ENCODE data around the gene CHCHD6. TPM values are rescaled to one million over a fixed set of nuclear protein-coding genes. Genes with fewer than 3 reads are reported as not detected.

Gene CHCHD6
- total RNA-seq, 1 donor: 10.9 TPM

- Histone ChIP-seq H2AFZ (ENCODE audit: low read length) (no peak overlapping the region), H3K27me3 (ENCODE audit: insufficient read depth, low read length) (no peaks in the 10 kb centered on the region), H3K27ac (ENCODE audit: low read depth, low read length) (no peak overlapping the region), H3K79me2 (ENCODE audit: insufficient read depth, low read length) (no peaks in the 10 kb centered on the region), H3K4me3 (ENCODE audit: insufficient read depth, low read length) (no peak overlapping the region), H3K36me3 (ENCODE audit: insufficient read depth, low read length) (no peaks in the 10 kb centered on the region), H4K20me1 (ENCODE audit: insufficient read depth, low read length) (no peaks in the 10 kb centered on the region), H3K4me1 (ENCODE audit: insufficient read depth, low read length) (peaks cover 10% of the 10 kb centered on the region), H3K4me2 (ENCODE audit: insufficient read depth, low read length) (no peak overlapping the region), H3K9me3 (ENCODE audit: low read depth, low read length) (no peaks in the 10 kb centered on the region)
- no peak for DNase-seq (ENCODE audit: insufficient read length, low spot score, missing footprints)
- no peak for TF ChIP-seq CTCF (IDR thresholded peaks at IDR 0.05; ENCODE audit: extremely low read depth, low read depth, low read length)
Observed at GRCh38 chr3:126939733-126940132, 235.7 kb downstream of the CHCHD6 start.

- Histone ChIP-seq H3K4me2 (ENCODE audit: insufficient read depth, low read length) (no peak overlapping the region), H4K20me1 (ENCODE audit: insufficient read depth, low read length) (no peaks in the 10 kb centered on the region), H3K4me3 (ENCODE audit: insufficient read depth, low read length) (no peak overlapping the region), H3K9me3 (ENCODE audit: low read depth, low read length) (no peaks in the 10 kb centered on the region), H3K79me2 (ENCODE audit: insufficient read depth, low read length) (no peaks in the 10 kb centered on the region), H3K36me3 (ENCODE audit: insufficient read depth, low read length) (no peaks in the 10 kb centered on the region), H3K27me3 (ENCODE audit: insufficient read depth, low read length) (no peaks in the 10 kb centered on the region), H2AFZ (ENCODE audit: low read length) (no peak overlapping the region), H3K27ac (ENCODE audit: low read depth, low read length) (no peak overlapping the region), H3K4me1 (ENCODE audit: insufficient read depth, low read length) (peaks cover 10% of the 10 kb centered on the region)
- no peak for TF ChIP-seq CTCF (IDR thresholded peaks at IDR 0.05; ENCODE audit: extremely low read depth, low read depth, low read length)
- no peak for DNase-seq (ENCODE audit: insufficient read length, low spot score, missing footprints)
Observed at GRCh38 chr3:126941721-126942270, 237.8 kb downstream of the CHCHD6 start.

- no peak for TF ChIP-seq CTCF (IDR thresholded peaks at IDR 0.05; ENCODE audit: extremely low read depth, low read depth, low read length)
- no peaks in the 10 kb centered on the region for H4K20me1 ChIP-seq (ENCODE audit: insufficient read depth, low read length)
- H3K36me3 ChIP-seq (ENCODE audit: insufficient read depth, low read length): no peaks in the 10 kb centered on the region
- H3K79me2 ChIP-seq (ENCODE audit: insufficient read depth, low read length): no peaks in the 10 kb centered on the region
- no peak for DNase-seq (ENCODE audit: insufficient read length, low spot score, missing footprints)
- no peaks in the 10 kb centered on the region for H3K9me3 ChIP-seq (ENCODE audit: low read depth, low read length)
- no peak overlapping the region for H3K4me2 ChIP-seq (ENCODE audit: insufficient read depth, low read length)
- H2AFZ ChIP-seq (ENCODE audit: low read length): no peak overlapping the region
- H3K4me3 ChIP-seq (ENCODE audit: insufficient read depth, low read length): no peak overlapping the region
- no peak overlapping the region for H3K27ac ChIP-seq (ENCODE audit: low read depth, low read length)
- H3K4me1 ChIP-seq (ENCODE audit: insufficient read depth, low read length): no peaks in the 10 kb centered on the region
- H3K27me3 ChIP-seq (ENCODE audit: insufficient read depth, low read length): no peaks in the 10 kb centered on the region
Observed at GRCh38 chr3:126944089-126944965, 240.3 kb downstream of the CHCHD6 start.

- Histone ChIP-seq H3K79me2 (ENCODE audit: insufficient read depth, low read length) (no peaks in the 10 kb centered on the region), H3K9me3 (ENCODE audit: low read depth, low read length) (no peaks in the 10 kb centered on the region), H4K20me1 (ENCODE audit: insufficient read depth, low read length) (no peaks in the 10 kb centered on the region), H3K4me1 (ENCODE audit: insufficient read depth, low read length) (no peaks in the 10 kb centered on the region), H3K27ac (ENCODE audit: low read depth, low read length) (no peak overlapping the region), H3K27me3 (ENCODE audit: insufficient read depth, low read length) (no peaks in the 10 kb centered on the region), H3K4me3 (ENCODE audit: insufficient read depth, low read length) (no peak overlapping the region), H2AFZ (ENCODE audit: low read length) (no peak overlapping the region), H3K36me3 (ENCODE audit: insufficient read depth, low read length) (no peaks in the 10 kb centered on the region), H3K4me2 (ENCODE audit: insufficient read depth, low read length) (no peak overlapping the region)
- peak; percentile 65 for DNase-seq (ENCODE audit: insufficient read length, low spot score, missing footprints)
- TF ChIP-seq CTCF (IDR thresholded peaks at IDR 0.05; ENCODE audit: extremely low read depth, low read depth, low read length): no peak
Observed at GRCh38 chr3:126945171-126945721, 241.2 kb downstream of the CHCHD6 start.
